Smooth muscle cell (in vitro differentiated cells): ENCODE measurements around the gene CDH2. TPM values are rescaled to one million over a fixed set of nuclear protein-coding genes. Genes with fewer than 3 reads are reported as not detected.

ENCODE experiments used
- DNase-seq: peaks from one replicate; lab custom pipeline; 2025; ENCODE audit not compliant: unreplicated experiment; lab: John Stamatoyannopoulos, UW
- H2AFZ ChIP-seq: fragments of 200-600 bp; sonication (generic); 2 replicates; pipeline ENCODE4 v1.6.0; 2016; ENCODE audit warnings: antibody characterized with exemption, low read depth, mild to moderate bottlenecking
- H3F3A ChIP-seq: fragments of 200-600 bp; sonication (generic); 2 replicates; pipeline ENCODE4 v1.6.0; 2017; ENCODE audit warnings: antibody characterized with exemption, low read depth
- H3K27ac ChIP-seq: fragments of 200-600 bp; sonication (generic); 2 replicates; pipeline ENCODE4 v1.5.1; 2016; ENCODE audit warnings: low read depth, mild to moderate bottlenecking
- H3K27me3 ChIP-seq: fragments of 200-600 bp; sonication (generic); 2 replicates; pipeline ENCODE4 v1.6.1; 2016; ENCODE audit warnings: low read depth, mild to moderate bottlenecking
- H3K36me3 ChIP-seq: fragments of 200-600 bp; sonication (generic); 2 replicates; pipeline ENCODE4 v1.5.1; 2016; ENCODE audit warnings: low read depth
- H3K4me1 ChIP-seq: fragments of 200-600 bp; sonication (generic); 2 replicates; pipeline ENCODE4 v1.5.1; 2016; ENCODE audit warnings: low read depth
- H3K4me2 ChIP-seq: fragments of 200-600 bp; sonication (generic); 2 replicates; pipeline ENCODE4 v1.6.0; 2016; ENCODE audit warnings: mild to moderate bottlenecking
- H3K4me3 ChIP-seq: fragments of 200-600 bp; sonication (generic); 2 replicates; pipeline ENCODE4 v1.5.1; 2016; ENCODE audit warnings: mild to moderate bottlenecking
- H3K79me2 ChIP-seq: fragments of 200-600 bp; sonication (generic); 2 replicates; pipeline ENCODE4 v1.6.0; 2016; ENCODE audit warnings: low read depth, mild to moderate bottlenecking
- H3K9ac ChIP-seq: fragments of 200-600 bp; sonication (generic); 2 replicates; pipeline ENCODE4 v1.6.0; 2016; ENCODE audit warnings: low read depth
- H3K9me3 ChIP-seq: fragments of 200-600 bp; sonication (generic); replicated peaks from 2 replicates; pipeline ENCODE4 v1.5.1; 2016; ENCODE audit warnings: low read depth
- H4K20me1 ChIP-seq: fragments of 200-600 bp; sonication (generic); 2 replicates; pipeline ENCODE4 v1.6.0; 2016; ENCODE audit warnings: low read depth
- WGBS: methylation state at CpG from one replicate; pipeline ENCODE4 v1.1.7; 2016; ENCODE audit warnings: low lambda C conversion rate; 5-methylcytosine and 5-hydroxymethylcytosine counted together
- polyA plus RNA-seq: library from polyadenylated mRNA; unstranded; fragments of >200 nt; fragmentation: Nextera tagmentation; extraction: Ambion mirVana; gene quantifications from 2 replicates; pipeline ENCODE4 v1.2.1, GENCODE V29; 2016
- total RNA-seq: library from RNA; depleted of rRNA; stranded (reverse); fragments of >200 nt; gene quantifications from 2 replicates; pipeline ENCODE4 v1.2.3, GENCODE V29; 2014
- TF ChIP-seq, protein P1 (sequence below): fragments of 200-600 bp; sonication (generic); IDR thresholded peaks from 2 replicates; pipeline ENCODE4 v1.5.1; 2017; ENCODE audit warnings: borderline replicate concordance, mild to moderate bottlenecking, antibody characterized with exemption; ENCODE audit not compliant: insufficient read depth, poor library complexity, severe bottlenecking

Gene CDH2
- total and polyA plus RNA-seq, 2 experiments from 2014 or later: 132 to 251 TPM

DNA sequence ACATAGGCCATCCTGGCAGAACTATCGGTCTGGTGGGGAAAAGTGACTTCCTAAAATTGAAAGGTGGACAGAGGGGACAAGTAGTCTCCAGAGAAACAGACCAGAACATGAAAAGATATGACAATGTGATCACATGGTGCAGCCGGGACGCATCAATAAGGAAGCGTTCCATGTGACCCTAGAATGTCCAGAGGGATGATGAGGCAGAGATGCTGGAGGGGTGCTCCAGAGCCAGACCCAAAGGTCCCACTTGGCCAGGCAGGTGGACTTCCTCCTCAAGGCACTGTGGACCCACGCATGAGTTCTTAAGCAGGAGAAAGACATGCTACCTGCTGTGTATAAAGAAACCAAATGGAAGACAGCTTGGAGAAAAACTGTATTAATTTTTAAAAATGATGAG is 50.2 kb downstream of the CDH2 start:
- WGBS: 97% methylated on average over 5 of the region's 5 CpGs
- H3K79me2 ChIP-seq: peaks cover 97% of the 10 kb centered on the region
- peaks cover 20% of the 10 kb centered on the region for H3K4me1 ChIP-seq
- no peaks in the 10 kb centered on the region for H3K9me3 ChIP-seq
- no peak overlapping the region for H3K27ac ChIP-seq
- H3F3A ChIP-seq: peaks cover 9% of the 10 kb centered on the region
- H4K20me1 ChIP-seq: peaks cover 22% of the 10 kb centered on the region
- DNase-seq: no peak
- no peak overlapping the region for H2AFZ ChIP-seq
- H3K27me3 ChIP-seq: no peaks in the 10 kb centered on the region
- no peak overlapping the region for H3K4me3 ChIP-seq
- no peak overlapping the region for H3K4me2 ChIP-seq
- TF ChIP-seq, protein P1, sequence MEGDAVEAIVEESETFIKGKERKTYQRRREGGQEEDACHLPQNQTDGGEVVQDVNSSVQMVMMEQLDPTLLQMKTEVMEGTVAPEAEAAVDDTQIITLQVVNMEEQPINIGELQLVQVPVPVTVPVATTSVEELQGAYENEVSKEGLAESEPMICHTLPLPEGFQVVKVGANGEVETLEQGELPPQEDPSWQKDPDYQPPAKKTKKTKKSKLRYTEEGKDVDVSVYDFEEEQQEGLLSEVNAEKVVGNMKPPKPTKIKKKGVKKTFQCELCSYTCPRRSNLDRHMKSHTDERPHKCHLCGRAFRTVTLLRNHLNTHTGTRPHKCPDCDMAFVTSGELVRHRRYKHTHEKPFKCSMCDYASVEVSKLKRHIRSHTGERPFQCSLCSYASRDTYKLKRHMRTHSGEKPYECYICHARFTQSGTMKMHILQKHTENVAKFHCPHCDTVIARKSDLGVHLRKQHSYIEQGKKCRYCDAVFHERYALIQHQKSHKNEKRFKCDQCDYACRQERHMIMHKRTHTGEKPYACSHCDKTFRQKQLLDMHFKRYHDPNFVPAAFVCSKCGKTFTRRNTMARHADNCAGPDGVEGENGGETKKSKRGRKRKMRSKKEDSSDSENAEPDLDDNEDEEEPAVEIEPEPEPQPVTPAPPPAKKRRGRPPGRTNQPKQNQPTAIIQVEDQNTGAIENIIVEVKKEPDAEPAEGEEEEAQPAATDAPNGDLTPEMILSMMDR: no peak
- no peaks in the 10 kb centered on the region for H3K36me3 ChIP-seq
- no peak overlapping the region for H3K9ac ChIP-seq

DNA sequence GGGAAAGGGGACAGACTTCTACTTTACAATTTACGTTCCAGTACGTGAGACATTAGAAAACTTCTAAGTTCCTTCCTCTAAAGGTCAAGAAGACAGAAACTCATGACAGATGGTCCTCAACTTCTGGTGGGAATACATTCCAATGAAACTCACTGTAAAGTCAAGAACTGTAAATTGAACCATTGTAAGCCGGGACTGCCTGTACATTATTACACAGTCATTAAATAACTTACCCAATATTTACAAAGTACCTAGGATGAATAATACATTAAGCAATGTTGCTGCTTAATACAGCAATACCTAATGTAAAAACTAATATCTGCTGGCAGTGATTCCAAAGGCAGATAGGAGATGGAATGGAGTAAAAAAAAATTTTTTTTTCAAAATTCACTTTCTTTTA is 51.9 kb downstream of the CDH2 start:
- Histone ChIP-seq H3F3A (peaks cover 5% of the 10 kb centered on the region), H3K9ac (no peak overlapping the region), H3K27me3 (no peaks in the 10 kb centered on the region), H3K4me2 (no peak overlapping the region), H3K9me3 (no peaks in the 10 kb centered on the region), H3K27ac (peak overlapping the region; percentile 3), H3K4me1 (peaks cover 14% of the 10 kb centered on the region), H4K20me1 (peaks cover 15% of the 10 kb centered on the region), H2AFZ (no peak overlapping the region), H3K79me2 (peaks cover 95% of the 10 kb centered on the region), H3K4me3 (no peak overlapping the region), H3K36me3 (no peaks in the 10 kb centered on the region)
- whole genome bisulfite sequencing: 73% methylated on average over 3 of the region's 3 CpGs
- TF ChIP-seq, protein P1: no peak
- no peak for DNase-seq

DNA sequence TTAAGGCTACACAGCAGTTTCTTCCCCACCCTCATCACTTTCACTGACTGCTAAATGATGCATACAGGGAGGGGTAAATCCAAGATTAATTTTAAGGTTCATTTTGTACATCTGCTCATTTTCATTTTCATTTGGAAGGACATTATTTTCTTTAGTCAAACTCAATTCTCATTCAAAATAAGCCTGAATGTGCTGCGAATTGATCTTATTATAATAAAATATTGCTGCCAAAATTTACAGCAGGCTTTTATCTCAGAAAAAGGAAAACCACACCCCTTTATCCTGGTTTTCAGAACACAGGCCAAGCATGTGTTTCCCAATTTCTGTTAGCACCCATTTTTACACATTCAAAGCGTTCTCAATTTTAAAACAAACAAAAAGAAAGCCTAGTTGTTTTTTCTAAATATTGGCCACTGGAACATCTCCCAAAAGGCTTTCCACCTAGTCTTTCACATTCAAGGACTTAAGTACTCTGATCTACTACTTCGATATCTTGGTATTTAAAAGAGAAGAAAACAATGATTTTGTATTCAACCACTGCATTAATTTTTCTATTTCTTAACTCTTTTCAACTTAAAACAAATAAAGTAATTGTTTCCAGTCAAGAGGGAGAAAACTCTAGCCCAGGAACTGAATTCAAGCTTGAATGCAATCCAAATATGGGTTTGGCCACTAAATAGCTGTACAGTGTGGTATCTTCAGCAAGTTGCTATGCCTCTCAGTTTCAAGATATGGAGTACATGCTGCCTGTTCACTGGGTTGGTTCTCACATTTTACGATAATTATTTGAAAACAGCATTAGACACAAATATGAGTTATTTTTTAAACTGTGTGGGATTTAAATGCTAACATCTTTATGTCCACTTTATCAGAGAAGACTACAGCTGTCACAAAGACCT is 52.5 kb downstream of the CDH2 start:
- H4K20me1 ChIP-seq: peaks cover 13% of the 10 kb centered on the region
- DNase-seq: no peak
- no peaks in the 10 kb centered on the region for H3K9me3 ChIP-seq
- H3K36me3 ChIP-seq: no peaks in the 10 kb centered on the region
- H3F3A ChIP-seq: peaks cover 4% of the 10 kb centered on the region
- no peak overlapping the region for H3K9ac ChIP-seq
- peak overlapping the region; percentile 0 for H3K4me2 ChIP-seq
- H3K4me1 ChIP-seq: peaks cover 14% of the 10 kb centered on the region
- no peaks in the 10 kb centered on the region for H3K27me3 ChIP-seq
- H3K27ac ChIP-seq: peak overlapping the region; percentile 3
- H3K79me2 ChIP-seq: peaks cover 94% of the 10 kb centered on the region
- H2AFZ ChIP-seq: no peak overlapping the region
- 91% methylated on average over 4 of the region's 4 CpGs for WGBS
- TF ChIP-seq, protein P1: no peak
- H3K4me3 ChIP-seq: no peak overlapping the region
